Activated CD8-positive, alpha-beta memory T cell treated with anti-CD3 and anti-CD28 coated beads for 4 hours (primary cell): ENCODE data around the gene SLC2A10.
"Not testable (repeated sequence)": the region's sequence is repeated elsewhere in the genome, so short reads cannot be mapped to it uniquely, and the experiment has no call there.

Experiments
- DNase-seq, 2 donors: peaks; one replicate each; pipeline ENCODE4 v3.0.0-alpha.2; 2020; ENCODE audit warnings: low read depth in 2 of 2

The SLC2A10 gene

GRCh38 chr20:46709459-46710152 lies at the start of gene SLC2A10:
TSS of gene SLC2A10 (plus strand) at chr20:46709649. CDS start at chr20:46709737, 88 bp downstream.
- no peak for DNase-seq

- DNase-seq: no peak
Measured at GRCh38 chr20:46660487-46660886, 49.0 kb upstream of the SLC2A10 start.

- no peak for DNase-seq
Measured at GRCh38 chr20:46661659-46662058, 47.8 kb upstream of the SLC2A10 start.

GRCh38 chr20:46663531-46663930 lies 45.9 kb upstream of the SLC2A10 start:
- DNase-seq: no peak

GRCh38 chr20:46665602-46666001 lies 43.8 kb upstream of the SLC2A10 start:
- DNase-seq: no peak

GRCh38 chr20:46666306-46666705 lies 43.1 kb upstream of the SLC2A10 start:
- DNase-seq: no peak

GRCh38 chr20:46666818-46667515 lies 42.5 kb upstream of the SLC2A10 start:
- DNase-seq: no peak

GRCh38 chr20:46670228-46670584 lies 39.2 kb upstream of the SLC2A10 start:
- no peak for DNase-seq

GRCh38 chr20:46670585-46671584 lies 38.6 kb upstream of the SLC2A10 start:
- no peak for DNase-seq

- no peak for DNase-seq
Measured at GRCh38 chr20:46671866-46672542, 37.4 kb upstream of the SLC2A10 start.

- no peak for DNase-seq
Measured at GRCh38 chr20:46672543-46673148, 36.8 kb upstream of the SLC2A10 start.

GRCh38 chr20:46673394-46674252 lies 35.8 kb upstream of the SLC2A10 start:
- no peak for DNase-seq

GRCh38 chr20:46674253-46675083 lies 35.0 kb upstream of the SLC2A10 start:
- no peak for DNase-seq

GRCh38 chr20:46676649-46677316 lies 32.7 kb upstream of the SLC2A10 start:
- DNase-seq: not testable (repeated sequence)

GRCh38 chr20:46677608-46678007 lies 31.8 kb upstream of the SLC2A10 start:
- no peak for DNase-seq

- DNase-seq: no peak
Measured at GRCh38 chr20:46678516-46678915, 30.9 kb upstream of the SLC2A10 start.

GRCh38 chr20:46680684-46681031 lies 28.8 kb upstream of the SLC2A10 start:
- DNase-seq: no peak

GRCh38 chr20:46681032-46681854 lies 28.2 kb upstream of the SLC2A10 start:
- peak; percentile 41 to 47 for DNase-seq
